HCT116 (cell line): ENCODE data around the gene RNU6-7.

Source experiments
- EZH2 ChIP-seq: fragments of 200-600 bp; sonication (generic); IDR thresholded peaks from 2 replicates; pipeline ENCODE4 v1.6.1; 2017; ENCODE audit warnings: antibody characterized with exemption, mixed run types
- EZH2phosphoT487 ChIP-seq: fragments of 200-600 bp; IDR thresholded peaks from 2 replicates; pipeline ENCODE4 v1.6.1; 2018; ENCODE audit warnings: antibody characterized with exemption, borderline replicate concordance
- POLR2AphosphoS5 ChIP-seq: IDR thresholded peaks from 2 replicates; pipeline ENCODE4 v1.6.1; 2011; ENCODE audit warnings: mild to moderate bottlenecking, low read depth, low read length, moderate library complexity
- RAD21 ChIP-seq: IDR thresholded peaks from 2 replicates; pipeline ENCODE4 v1.6.1; 2012; ENCODE audit warnings: low read depth, mild to moderate bottlenecking
- SIN3A ChIP-seq: IDR thresholded peaks from 2 replicates; pipeline ENCODE4 v1.6.1; 2012; ENCODE audit warnings: low read depth
- YY1 ChIP-seq: IDR thresholded peaks from 2 replicates; pipeline ENCODE4 v1.6.1; 2011; ENCODE audit warnings: low read length, low read depth, moderate library complexity, mild to moderate bottlenecking; ENCODE audit not compliant: insufficient replicate concordance; ENCODE audit errors: extremely low read depth
- ZFX ChIP-seq: fragments of 450-650 bp; IDR thresholded peaks from 2 replicates; pipeline ENCODE4 v1.6.1; 2017
- ZNF274 ChIP-seq: fragments of 200-500 bp; sonication (Bioruptor generic); IDR thresholded peaks from 2 replicates; pipeline ENCODE4 v1.6.1; 2014; ENCODE audit warnings: mild to moderate bottlenecking, low read depth, low read length, inconsistent platforms
- TF ChIP-seq, protein P1 (sequence below), 3 experiments: fragments of 200-600 bp in 1 of 3; sonication (generic) in 1 of 3; IDR thresholded peaks in 2 of 3; conservative IDR thresholded peaks in 1 of 3; 2 replicates each; pipeline ENCODE4 v1.5.1; 2012 to 2017; ENCODE audit warnings: low read depth in 2 of 3, low read length in 2 of 3, antibody characterized with exemption in 1 of 3, borderline replicate concordance in 1 of 3, control low read depth in 1 of 3, mild to moderate bottlenecking in 1 of 3, mixed read lengths in 1 of 3, mixed run types in 1 of 3, moderate library complexity in 1 of 3; ENCODE audit not compliant: insufficient read depth in 1 of 3
- TF ChIP-seq, protein P2 (sequence below): IDR thresholded peaks from 2 replicates; pipeline ENCODE4 v1.6.1; 2012

DNA sequence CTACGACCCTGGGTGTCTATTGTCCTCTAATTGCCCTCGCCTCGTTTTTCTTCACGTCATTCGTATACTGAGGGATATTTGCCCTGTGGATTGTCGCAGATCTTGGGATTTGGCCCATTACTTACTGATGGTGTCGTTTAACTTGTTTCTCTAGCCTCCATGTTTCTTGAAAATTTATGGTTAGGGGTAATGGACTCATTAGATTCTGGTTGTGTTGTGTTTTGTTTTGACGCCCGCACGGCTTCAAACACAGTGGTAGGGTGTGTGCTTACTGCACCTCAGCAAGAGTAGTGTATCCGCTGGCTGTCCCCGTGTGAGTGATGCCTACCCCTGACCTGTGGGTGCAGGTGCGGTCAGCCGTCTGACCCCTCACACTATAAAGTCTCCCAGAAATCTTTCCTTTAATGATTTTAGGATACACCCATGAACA, 2.1 kb downstream of the RNU6-7 start:
- no peak for TF ChIP-seq SIN3A
- TF ChIP-seq, protein P1, sequence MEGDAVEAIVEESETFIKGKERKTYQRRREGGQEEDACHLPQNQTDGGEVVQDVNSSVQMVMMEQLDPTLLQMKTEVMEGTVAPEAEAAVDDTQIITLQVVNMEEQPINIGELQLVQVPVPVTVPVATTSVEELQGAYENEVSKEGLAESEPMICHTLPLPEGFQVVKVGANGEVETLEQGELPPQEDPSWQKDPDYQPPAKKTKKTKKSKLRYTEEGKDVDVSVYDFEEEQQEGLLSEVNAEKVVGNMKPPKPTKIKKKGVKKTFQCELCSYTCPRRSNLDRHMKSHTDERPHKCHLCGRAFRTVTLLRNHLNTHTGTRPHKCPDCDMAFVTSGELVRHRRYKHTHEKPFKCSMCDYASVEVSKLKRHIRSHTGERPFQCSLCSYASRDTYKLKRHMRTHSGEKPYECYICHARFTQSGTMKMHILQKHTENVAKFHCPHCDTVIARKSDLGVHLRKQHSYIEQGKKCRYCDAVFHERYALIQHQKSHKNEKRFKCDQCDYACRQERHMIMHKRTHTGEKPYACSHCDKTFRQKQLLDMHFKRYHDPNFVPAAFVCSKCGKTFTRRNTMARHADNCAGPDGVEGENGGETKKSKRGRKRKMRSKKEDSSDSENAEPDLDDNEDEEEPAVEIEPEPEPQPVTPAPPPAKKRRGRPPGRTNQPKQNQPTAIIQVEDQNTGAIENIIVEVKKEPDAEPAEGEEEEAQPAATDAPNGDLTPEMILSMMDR (IDR thresholded peaks at IDR 0.05 in 2 of 3, conservative IDR thresholded peaks at IDR 0.05 in 1 of 3; ENCODE audit: borderline replicate concordance in 1 of 3, insufficient read depth in 1 of 3, low read depth in 2 of 3, low read length in 2 of 3), result no peak
- no peak for TF ChIP-seq EZH2
- no peak for TF ChIP-seq YY1
- TF ChIP-seq RAD21, result no peak
- no peak for TF ChIP-seq ZNF274
- TF ChIP-seq ZFX, result no peak
- no peak for TF ChIP-seq EZH2phosphoT487
- TF ChIP-seq POLR2AphosphoS5, result no peak
- TF ChIP-seq, protein P2, sequence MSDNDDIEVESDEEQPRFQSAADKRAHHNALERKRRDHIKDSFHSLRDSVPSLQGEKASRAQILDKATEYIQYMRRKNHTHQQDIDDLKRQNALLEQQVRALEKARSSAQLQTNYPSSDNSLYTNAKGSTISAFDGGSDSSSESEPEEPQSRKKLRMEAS, result no peak
